H9 (cell line): ENCODE data around the gene ENG. TPM values are rescaled to one million over a fixed set of nuclear protein-coding genes. Genes with fewer than 3 reads are reported as not detected.
A peak's percentile ranks its signal among the peaks of the same experiment; 100 is the strongest.

Experiments
- DNase-seq: peaks from one replicate; pipeline ENCODE4 v3.0.0-alpha.2; 2017
- H2AFZ ChIP-seq: one replicate; pipeline ENCODE4 v1.6.1; 2013; ENCODE audit warnings: mild to moderate bottlenecking, low read length, control low read depth, moderate library complexity
- H2AK5ac ChIP-seq: 2 replicates; pipeline ENCODE4 v1.6.1; 2013; ENCODE audit warnings: low read length, control low read depth, mixed read lengths; ENCODE audit not compliant: insufficient read length
- H2BK120ac ChIP-seq: one replicate; pipeline ENCODE4 v1.6.1; 2013; ENCODE audit warnings: low read depth, mild to moderate bottlenecking, low read length, control low read depth, inconsistent platforms; ENCODE audit not compliant: poor library complexity, severe bottlenecking
- H2BK12ac ChIP-seq: 2 replicates; pipeline ENCODE4 v1.6.1; 2013; ENCODE audit warnings: low read length, control low read depth, mixed read lengths, low read depth; ENCODE audit not compliant: insufficient read length
- H2BK15ac ChIP-seq: 2 replicates; pipeline ENCODE4 v1.6.1; 2013; ENCODE audit warnings: low read depth, low read length, control low read depth
- H2BK20ac ChIP-seq: one replicate; pipeline ENCODE4 v1.6.1; 2013; ENCODE audit warnings: low read depth, mild to moderate bottlenecking, low read length, control low read depth, inconsistent platforms; ENCODE audit not compliant: poor library complexity, severe bottlenecking
- H2BK5ac ChIP-seq: 2 replicates; pipeline ENCODE4 v1.6.1; 2013; ENCODE audit warnings: low read length, control low read depth, mixed read lengths; ENCODE audit not compliant: insufficient read length
- H3K14ac ChIP-seq: 2 replicates; pipeline ENCODE4 v1.6.1; 2013; ENCODE audit warnings: low read length, control low read depth; ENCODE audit not compliant: insufficient read depth
- H3K18ac ChIP-seq: 2 replicates; pipeline ENCODE4 v1.6.1; 2013; ENCODE audit warnings: low read depth, mild to moderate bottlenecking, mixed read lengths, low read length, control low read depth; ENCODE audit not compliant: insufficient read length
- H3K23ac ChIP-seq: 2 replicates; pipeline ENCODE4 v1.6.1; 2013; ENCODE audit warnings: low read length, control low read depth, mixed read lengths, low read depth; ENCODE audit not compliant: insufficient read length
- H3K23me2 ChIP-seq: 2 replicates; pipeline ENCODE4 v1.6.1; 2013; ENCODE audit warnings: low read depth, mild to moderate bottlenecking, mixed read lengths, low read length, control low read depth; ENCODE audit not compliant: insufficient read length, poor library complexity, severe bottlenecking
- H3K27ac ChIP-seq: 2 replicates; pipeline ENCODE4 v1.5.1; 2013; ENCODE audit warnings: low read length, control low read depth, mixed read lengths, low read depth; ENCODE audit not compliant: insufficient read length
- H3K27me3 ChIP-seq: 2 replicates; pipeline ENCODE4 v1.6.1; 2013; ENCODE audit warnings: low read length, control low read depth, inconsistent platforms; ENCODE audit not compliant: insufficient read depth
- H3K4ac ChIP-seq: 2 replicates; pipeline ENCODE4 v1.6.1; 2013; ENCODE audit warnings: low read depth, mild to moderate bottlenecking, control low read depth, inconsistent platforms, low read length, moderate library complexity
- H3K4me1 ChIP-seq: 2 replicates; pipeline ENCODE4 v1.6.1; 2013; ENCODE audit warnings: low read length, control low read depth, inconsistent platforms; ENCODE audit not compliant: insufficient read depth
- H3K4me2 ChIP-seq: 2 replicates; pipeline ENCODE4 v1.6.1; 2013; ENCODE audit warnings: low read length, control low read depth, mixed read lengths; ENCODE audit not compliant: insufficient read length, insufficient read depth
- H3K56ac ChIP-seq: 2 replicates; pipeline ENCODE4 v1.6.1; 2013; ENCODE audit warnings: low read depth, mild to moderate bottlenecking, mixed read lengths, low read length, control low read depth; ENCODE audit not compliant: insufficient read length
- H3K79me1 ChIP-seq: 2 replicates; pipeline ENCODE4 v1.6.1; 2013; ENCODE audit warnings: low read depth, mild to moderate bottlenecking, moderate library complexity, low read length, control low read depth, inconsistent platforms; ENCODE audit not compliant: insufficient read depth, poor library complexity, severe bottlenecking
- H3K79me2 ChIP-seq: 2 replicates; pipeline ENCODE4 v1.6.1; 2013; ENCODE audit warnings: low read length, control low read depth, inconsistent platforms; ENCODE audit not compliant: insufficient read depth
- H3K9ac ChIP-seq: 2 replicates; pipeline ENCODE4 v1.6.1; 2013; ENCODE audit warnings: low read length, control low read depth, mixed read lengths; ENCODE audit not compliant: insufficient read length; ENCODE audit errors: extremely low read depth
- H3K9me3 ChIP-seq: one replicate; pipeline ENCODE4 v1.6.1; 2013; ENCODE audit warnings: low read depth, low read length, inconsistent platforms; ENCODE audit not compliant: control insufficient read depth
- H3T11ph ChIP-seq: one replicate; pipeline ENCODE4 v1.6.1; 2013; ENCODE audit warnings: mild to moderate bottlenecking, low read length, control low read depth, inconsistent platforms
- H4K20me1 ChIP-seq: one replicate; pipeline ENCODE4 v1.6.1; 2013; ENCODE audit not compliant: control insufficient read depth, insufficient read length, insufficient read depth
- H4K5ac ChIP-seq: 2 replicates; pipeline ENCODE4 v1.6.1; 2013; ENCODE audit warnings: low read depth, mild to moderate bottlenecking, mixed read lengths, low read length, control low read depth; ENCODE audit not compliant: insufficient read length
- H4K8ac ChIP-seq: replicated peaks from 2 replicates; pipeline ENCODE4 v1.6.1; 2013; ENCODE audit warnings: low read length, control low read depth, mixed read lengths, low read depth; ENCODE audit not compliant: insufficient read length
- H4K91ac ChIP-seq: 2 replicates; pipeline ENCODE4 v1.6.1; 2013; ENCODE audit warnings: low read depth, mild to moderate bottlenecking, moderate library complexity, mixed read lengths, low read length, control low read depth; ENCODE audit not compliant: insufficient read length
- H3K27ac Mint-ChIP-seq, 3 experiments: 2 replicates in 2 of 3; 3 replicates in 1 of 3; pipeline ENCODE4 v1.8.0; 2020 to 2021; ENCODE audit warnings: mixed read lengths in 3 of 3, mild to moderate bottlenecking in 1 of 3, moderate library complexity in 1 of 3
- H3K27me3 Mint-ChIP-seq: 2 replicates; pipeline ENCODE4 v1.8.0; 2021; ENCODE audit warnings: low read depth, mild to moderate bottlenecking, moderate library complexity, mixed read lengths
- H3K36me3 Mint-ChIP-seq, 3 experiments: 2 replicates in 2 of 3; 3 replicates in 1 of 3; pipeline ENCODE4 v1.8.0; 2020 to 2021; ENCODE audit warnings: low read depth in 3 of 3, mixed read lengths in 3 of 3; ENCODE audit not compliant: insufficient read depth in 1 of 3
- H3K4me1 Mint-ChIP-seq, 2 experiments: 2 replicates each; pipeline ENCODE4 v1.8.0; 2020; ENCODE audit warnings: mixed read lengths in 2 of 2
- H3K4me3 Mint-ChIP-seq, 2 experiments: 2 replicates in 1 of 2; 3 replicates in 1 of 2; pipeline ENCODE4 v1.8.0; 2020 to 2021; ENCODE audit warnings: mild to moderate bottlenecking in 2 of 2, mixed read lengths in 2 of 2, moderate library complexity in 1 of 2
- H3K9me3 Mint-ChIP-seq, 2 experiments: 2 replicates in 1 of 2; 3 replicates in 1 of 2; pipeline ENCODE4 v1.8.0; 2020; ENCODE audit warnings: mild to moderate bottlenecking in 2 of 2, mixed read lengths in 2 of 2, moderate library complexity in 1 of 2
- WGBS: extraction: QIAGEN DNeasy Blood & Tissue Kit; methylation state at CpG from one replicate; pipeline ENCODE4 v1.1.7; 2013; ENCODE audit warnings: missing lambda C conversion rate, low lambda C conversion rate, mixed read lengths; ENCODE audit not compliant: insufficient read length; ENCODE audit errors: extremely low coverage; 5-methylcytosine and 5-hydroxymethylcytosine counted together
- total RNA-seq: library from RNA; stranded (reverse); gene quantifications from 2 replicates; pipeline ENCODE4 v1.2.1, GENCODE V29; 2021
- TF ChIP-seq, protein P1 (sequence below): fragments of 200-600 bp; sonication (generic); conservative IDR thresholded peaks from 3 replicates; pipeline ENCODE4 v1.8.0; 2021; ENCODE audit warnings: antibody characterized with exemption, mild to moderate bottlenecking

ENG gene
- total RNA-seq, 1 experiment from 2014 or later, result 2.1 TPM

DNA sequence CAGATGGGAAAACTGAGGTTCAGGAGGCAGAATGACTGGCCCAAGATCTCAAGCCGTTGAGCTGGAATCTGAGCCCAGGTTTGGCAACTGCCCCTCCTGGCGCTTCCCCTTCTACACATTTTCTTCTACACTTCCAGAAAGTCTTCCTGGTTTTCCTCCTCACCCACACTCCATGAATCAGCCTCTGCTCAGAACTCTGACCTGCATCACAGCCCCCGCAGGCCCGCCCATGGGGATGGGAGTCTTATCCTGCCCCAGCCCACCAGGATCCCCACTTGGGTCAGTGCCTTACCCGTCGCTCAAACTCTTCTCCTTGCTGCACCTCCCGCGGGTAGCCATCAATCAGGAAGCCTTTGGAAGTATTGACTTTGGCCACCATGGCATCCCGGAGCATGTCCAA is 17.1 kb upstream of the ENG start:
- H3K9ac ChIP-seq, result no peak overlapping the region
- H3K23ac ChIP-seq, result no peak overlapping the region
- WGBS, result no CpG with 5 or more reads among the region's 9 CpGs
- no peaks in the 10 kb centered on the region for H3K79me2 ChIP-seq
- DNase-seq, result no peak
- H3K4me1 Mint-ChIP-seq, result peaks cover 6 to 15% of the 10 kb centered on the region in 2 experiments; a peak in 3 of 4 replicates
- no peak overlapping the region for H3K4me3 Mint-ChIP-seq
- no peaks in the 10 kb centered on the region for H3K23me2 ChIP-seq
- no peak overlapping the region for H4K8ac ChIP-seq
- H3K9me3 Mint-ChIP-seq, result no peaks in the 10 kb centered on the region
- H3K56ac ChIP-seq, result no peak overlapping the region
- no peaks in the 10 kb centered on the region for H4K20me1 ChIP-seq
- no peak overlapping the region for H4K91ac ChIP-seq
- H3K27ac Mint-ChIP-seq, result peak overlapping the region in 1 of 3 experiments; percentile 6; a peak in 1 of 7 replicates
- no peaks in the 10 kb centered on the region for H3K27me3 ChIP-seq
- peaks cover 0 to 13% (median 0%) of the 10 kb centered on the region in 3 experiments; a peak in 4 of 7 replicates for H3K36me3 Mint-ChIP-seq
- H3K27me3 Mint-ChIP-seq, result no peaks in the 10 kb centered on the region
- no peak overlapping the region for H2BK20ac ChIP-seq
- no peak overlapping the region for H3K4ac ChIP-seq
- no peak overlapping the region for H2BK120ac ChIP-seq
- no peak overlapping the region for H2BK5ac ChIP-seq
- no peaks in the 10 kb centered on the region for H3K4me1 ChIP-seq
- no peak overlapping the region for H2AK5ac ChIP-seq
- H3K9me3 ChIP-seq, result no peaks in the 10 kb centered on the region
- H2BK12ac ChIP-seq, result no peak overlapping the region
- H3K14ac ChIP-seq, result no peak overlapping the region
- no peak overlapping the region for H4K5ac ChIP-seq
- H2BK15ac ChIP-seq, result no peak overlapping the region
- H3K4me2 ChIP-seq, result no peak overlapping the region
- TF ChIP-seq, protein P1, sequence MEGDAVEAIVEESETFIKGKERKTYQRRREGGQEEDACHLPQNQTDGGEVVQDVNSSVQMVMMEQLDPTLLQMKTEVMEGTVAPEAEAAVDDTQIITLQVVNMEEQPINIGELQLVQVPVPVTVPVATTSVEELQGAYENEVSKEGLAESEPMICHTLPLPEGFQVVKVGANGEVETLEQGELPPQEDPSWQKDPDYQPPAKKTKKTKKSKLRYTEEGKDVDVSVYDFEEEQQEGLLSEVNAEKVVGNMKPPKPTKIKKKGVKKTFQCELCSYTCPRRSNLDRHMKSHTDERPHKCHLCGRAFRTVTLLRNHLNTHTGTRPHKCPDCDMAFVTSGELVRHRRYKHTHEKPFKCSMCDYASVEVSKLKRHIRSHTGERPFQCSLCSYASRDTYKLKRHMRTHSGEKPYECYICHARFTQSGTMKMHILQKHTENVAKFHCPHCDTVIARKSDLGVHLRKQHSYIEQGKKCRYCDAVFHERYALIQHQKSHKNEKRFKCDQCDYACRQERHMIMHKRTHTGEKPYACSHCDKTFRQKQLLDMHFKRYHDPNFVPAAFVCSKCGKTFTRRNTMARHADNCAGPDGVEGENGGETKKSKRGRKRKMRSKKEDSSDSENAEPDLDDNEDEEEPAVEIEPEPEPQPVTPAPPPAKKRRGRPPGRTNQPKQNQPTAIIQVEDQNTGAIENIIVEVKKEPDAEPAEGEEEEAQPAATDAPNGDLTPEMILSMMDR, result no peak
- no peaks in the 10 kb centered on the region for H3K79me1 ChIP-seq
- H2AFZ ChIP-seq, result no peak overlapping the region
- H3K27ac ChIP-seq, result no peak overlapping the region
- H3K18ac ChIP-seq, result no peak overlapping the region
- H3T11ph ChIP-seq, result no peak overlapping the region
